HG02798 (cell line): Measurements from ENCODE around the gene TP53TG3C.
"Not testable (repeated sequence)": the region's sequence is repeated elsewhere in the genome, so short reads cannot be mapped to it uniquely, and the experiment has no call there.

Source experiments
- ATAC-seq: cut with Tn5 transposase; IDR thresholded peaks from one replicate; pipeline ENCODE4 v1.9.1; 2021; ENCODE audit warnings: mild to moderate bottlenecking; ENCODE audit not compliant: unreplicated experiment, poor library complexity

Gene TP53TG3C, protein sequence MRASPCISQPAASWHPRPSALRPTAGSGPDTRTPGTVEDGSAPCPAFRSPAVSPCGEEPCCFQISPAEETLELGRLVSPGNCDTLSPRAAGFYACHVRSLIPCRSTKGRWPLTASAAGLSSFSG

DNA sequence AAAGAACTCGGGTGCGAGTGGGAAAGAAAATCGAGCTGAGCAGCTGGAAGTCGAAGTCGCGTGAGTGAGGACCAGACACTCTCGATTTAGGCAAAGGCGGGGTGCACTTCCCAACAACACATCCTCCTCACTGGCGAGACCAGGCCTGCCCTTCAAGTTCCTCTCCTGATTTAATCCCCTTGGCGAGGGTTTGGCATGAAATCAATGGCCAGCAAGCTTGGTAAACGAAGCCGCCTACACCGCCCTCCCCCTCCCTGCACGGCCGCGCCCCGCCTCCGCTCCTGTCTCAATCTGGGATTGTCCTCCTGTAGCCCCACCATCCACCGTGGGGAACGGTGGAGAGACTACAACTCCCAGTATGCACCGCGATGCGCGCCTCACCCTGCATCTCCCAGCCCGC lies at the start of gene TP53TG3C:
TP53TG3C (plus strand) TSS at position 301 of the 400 bp plus-strand sequence; CDS start at position 369, 68 bp downstream.
- ATAC-seq, result not testable (repeated sequence)
